Heart left ventricle (tissue), 16 donors: ENCODE measurements around the gene PARD3B. TPM values are rescaled to one million over a fixed set of nuclear protein-coding genes. Genes with fewer than 3 reads are reported as not detected.

Experiments used
- ATAC-seq, 4 donors: fragments of 200-7000 bp; cut with Tn5 transposase; one replicate each; pipeline ENCODE4 v1.9.1; 2020 to 2022; ENCODE audit warnings: moderate library complexity in 4 of 4, mild to moderate bottlenecking in 3 of 4, moderate number of reproducible peaks in 1 of 4
- DNase-seq, 5 donors: peaks; one replicate each; pipeline ENCODE4 v3.0.0-alpha.2; 2020
- H3K27ac ChIP-seq, 12 donors: fragments of 200-600 bp; sonication (generic) in 4 of 12; one replicate each; pipeline versions ENCODE4 v1.5.0 to v1.8.0; 2016 to 2022; ENCODE audit warnings: mild to moderate bottlenecking in 2 of 12
- H3K27me3 ChIP-seq, 9 donors: fragments of 200-600 bp; sonication (generic) in 2 of 9; one replicate each; pipeline versions ENCODE4 v1.5.1 to v1.8.0; 2016 to 2022; ENCODE audit warnings: mild to moderate bottlenecking in 3 of 9
- H3K36me3 ChIP-seq, 9 donors: fragments of 200-600 bp; sonication (generic) in 2 of 9; one replicate each; pipeline versions ENCODE4 v1.5.0 to v1.8.0; 2018 to 2022; ENCODE audit warnings: mild to moderate bottlenecking in 2 of 9
- H3K4me1 ChIP-seq, 12 donors: fragments of 200-600 bp; sonication (generic) in 4 of 12; one replicate each; pipeline versions ENCODE4 v1.5.0 to v1.8.0; 2016 to 2022; ENCODE audit warnings: mild to moderate bottlenecking in 3 of 12
- H3K4me3 ChIP-seq, 12 donors: fragments of 200-600 bp; sonication (generic) in 4 of 12; one replicate each; pipeline versions ENCODE4 v1.5.0 to v1.8.0; 2017 to 2022; ENCODE audit warnings: mild to moderate bottlenecking in 9 of 12, moderate library complexity in 4 of 12
- H3K9me3 ChIP-seq, 12 donors: fragments of 200-600 bp; sonication (generic) in 4 of 12; one replicate each; pipeline versions ENCODE4 v1.5.0 to v1.8.0; 2016 to 2022; ENCODE audit warnings: mild to moderate bottlenecking in 1 of 12
- CTCF ChIP-seq, 12 donors: fragments of 200-600 bp; sonication (generic) in 4 of 12; IDR thresholded peaks; one replicate each; pipeline versions ENCODE4 v1.5.0 to v1.8.0; 2018 to 2022; ENCODE audit warnings: antibody characterized with exemption in 12 of 12, mild to moderate bottlenecking in 5 of 12
- POLR2A ChIP-seq, 2 donors: fragments of 450-650 bp; IDR thresholded peaks; one replicate each; pipeline ENCODE4 v1.6.1; 2017; ENCODE audit warnings: antibody characterized with exemption in 2 of 2, mild to moderate bottlenecking in 2 of 2, moderate library complexity in 2 of 2
- WGBS, 4 donors: extraction: QIAGEN DNeasy Blood & Tissue Kit in 2 of 4; methylation state at CpG; one replicate each; pipeline versions ENCODE4 v1.1.5 to v1.1.7; 2013 to 2018; 5-methylcytosine and 5-hydroxymethylcytosine counted together
- intact Hi-C, 10 donors: fragments of 100-400 bp; cut with DNase I; formaldehyde crosslinking; loops; one replicate each; pipeline versions ENCODE4 v1.11.1 to v1.14.2; 2022
- polyA plus RNA-seq, 2 donors: library from polyadenylated mRNA; stranded (reverse); fragments of 200-250 nt; gene quantifications; one replicate each; pipeline ENCODE4 v1.2.3, GENCODE V29; 2013
- total RNA-seq, 9 donors: library from RNA; depleted of rRNA in 2 of 9; stranded (reverse); fragments of >200 nt in 2 of 9; fragmentation: NEBNext Ultra II Directional in 3 of 9; extraction: Animal tissue kit (Norgen Biotek cat#: 25700) in 3 of 9; gene quantifications; one replicate each; pipeline versions ENCODE4 v1.1.0 to v1.2.4, GENCODE V29; 2016 to 2023
- donor health status: ischemic (EF 13 %, LVEDD 7.1; RV severe dilation, severe dysfunction).
- donor health status: healthy with polysubstance abuse.
- donor health status: DM: no; HTN: yes; CAD: no.
- donor health status: DM: no; HTN: no; CAD: no.
- donor health status: ischemic (EF 25% LVEDD 6.9; RV normal size, moderate dysfunction).
- donor health status: ischemic (EF 25% LVEDD 5.7; RV mildly dilated, moderate dysfunction).
- donor health status: healthy.
- donor health status: DM: yes; HTN: yes; CAD: no.
- donor health status: ischemic (EF 35%, LVEDD 5.7; RV mildly dilated, moderate dysfunction).
- donor health status: nonischemic (EF 11% LVEDD 7.7; RV severe dilation, severe dysfunction).
- donor health status: DM: yes; HTN: yes; CAD: no.
- donor health status: PGD.
- donor health status: ischemic (EF 29% LVEDD 5.4; RV normal size, mild dysfunction).
- donor health status: nonischemic (EF 23%, LVEDD 6.1; RV moderate dilation, normal function).

Gene PARD3B
- total and polyA plus RNA-seq, 11 donors: 0.71 to 15.1 (median 6.2) TPM

- Histone ChIP-seq H3K36me3 (no peaks in the 10 kb centered on the region), H3K4me3 (no peak overlapping the region), H3K27ac (no peak overlapping the region), H3K9me3 (no peaks in the 10 kb centered on the region), H3K27me3 (no peaks in the 10 kb centered on the region), H3K4me1 (peaks cover 0 to 4% (median 0%) of the 10 kb centered on the region in 12 donors)
- WGBS, 4 donors: 78 to 87% (median 82%) methylated on average over 6 of the region's 6 CpGs
- ATAC-seq (no peak), DNase-seq (no peak)
- intact Hi-C loops: no loop called here
- TF ChIP-seq POLR2A (IDR thresholded peaks at IDR 0.05) (no peak), CTCF (IDR thresholded peaks at IDR 0.05) (no peak)
Observed at GRCh38 chr2:205474741-205475415, 929.6 kb downstream of the PARD3B start.

GRCh38 chr2:205475416-205475768, 930.1 kb downstream of the PARD3B start:
- no peak for ATAC-seq
- Histone ChIP-seq H3K27ac (no peak overlapping the region), H3K9me3 (no peaks in the 10 kb centered on the region), H3K4me1 (peaks cover 0 to 4% (median 0%) of the 10 kb centered on the region in 12 donors), H3K4me3 (no peak overlapping the region), H3K36me3 (no peaks in the 10 kb centered on the region), H3K27me3 (no peaks in the 10 kb centered on the region)
- no peak for DNase-seq
- intact Hi-C loops: no loop called here
- TF ChIP-seq CTCF (IDR thresholded peaks at IDR 0.05): no peak
- no peak for TF ChIP-seq POLR2A (IDR thresholded peaks at IDR 0.05)
- 92 to 98% (median 96%) methylated on average over 3 of the region's 3 CpGs for WGBS, 4 donors

- intact Hi-C loops: no loop called here
- H3K9me3 ChIP-seq: no peaks in the 10 kb centered on the region
- H3K4me1 ChIP-seq: peaks cover 0 to 4% (median 0%) of the 10 kb centered on the region in 12 donors
- H3K27ac ChIP-seq: no peak overlapping the region
- no peak for TF ChIP-seq POLR2A (IDR thresholded peaks at IDR 0.05)
- TF ChIP-seq CTCF (IDR thresholded peaks at IDR 0.05): no peak
- no peak overlapping the region for H3K4me3 ChIP-seq
- ATAC-seq (no peak), DNase-seq (no peak)
- no peaks in the 10 kb centered on the region for H3K27me3 ChIP-seq
- H3K36me3 ChIP-seq: no peaks in the 10 kb centered on the region
- WGBS, 4 donors: 47 to 65% (median 59%) methylated on average over 3 of the region's 3 CpGs
Observed at GRCh38 chr2:205477016-205477705, 931.9 kb downstream of the PARD3B start.

- intact Hi-C loops: no loop called here
- peaks cover 0 to 19% (median 0%) of the 10 kb centered on the region in 12 donors for H3K4me1 ChIP-seq
- H3K4me3 ChIP-seq: no peak overlapping the region
- no peaks in the 10 kb centered on the region for H3K36me3 ChIP-seq
- TF ChIP-seq CTCF (IDR thresholded peaks at IDR 0.05) (no peak), POLR2A (IDR thresholded peaks at IDR 0.05) (no peak)
- H3K27ac ChIP-seq: no peak overlapping the region
- DNase-seq (no peak), ATAC-seq (no peak)
- H3K27me3 ChIP-seq: no peaks in the 10 kb centered on the region
- WGBS, 4 donors: 93 to 95% (median 94%) methylated on average over 5 of the region's 5 CpGs
- H3K9me3 ChIP-seq: no peaks in the 10 kb centered on the region
Observed at GRCh38 chr2:205481861-205482260, 936.6 kb downstream of the PARD3B start.
